Fibroblast of mammary gland (primary cell): ENCODE results near the gene LARGE1.

Source experiments
- DNase-seq: peaks from one replicate; pipeline ENCODE4 v3.0.0-alpha.2; 2010; ENCODE audit warnings: low read depth
- H3K4me3 ChIP-seq: 2 replicates; pipeline ENCODE4 v1.5.1; 2011; ENCODE audit warnings: low read depth, mild to moderate bottlenecking, low read length, moderate library complexity; ENCODE audit not compliant: control insufficient read depth
- CTCF ChIP-seq: conservative IDR thresholded peaks from 2 replicates; pipeline ENCODE4 v1.5.1; 2011; ENCODE audit warnings: low read depth, low read length, inconsistent platforms; ENCODE audit not compliant: control insufficient read depth, insufficient read depth

LARGE1 gene

GRCh38 chr22:33853200-33854097, 66.8 kb downstream of the LARGE1 start:
- H3K4me3 ChIP-seq = peak overlapping the region; percentile 44
- DNase-seq = peak; percentile 69
- TF ChIP-seq CTCF = no peak

- no peak for DNase-seq
- no peak overlapping the region for H3K4me3 ChIP-seq
Measured at GRCh38 chr22:33851821-33852384, 68.4 kb downstream of the LARGE1 start.

GRCh38 chr22:33851240-33851639, 69.0 kb downstream of the LARGE1 start:
- DNase-seq = peak; percentile 16
- no peak for TF ChIP-seq CTCF

More at GRCh38 chr22:33851821-33852384, 68.4 kb downstream of the LARGE1 start:
- TF ChIP-seq CTCF = no peak

GRCh38 chr22:33850724-33851123, 69.6 kb downstream of the LARGE1 start:
- H3K4me3 ChIP-seq = no peak overlapping the region
- no peak for DNase-seq
- TF ChIP-seq CTCF = no peak

More at GRCh38 chr22:33851240-33851639, 69.0 kb downstream of the LARGE1 start:
- no peak overlapping the region for H3K4me3 ChIP-seq

GRCh38 chr22:33850193-33850592, 70.1 kb downstream of the LARGE1 start:
- no peak for TF ChIP-seq CTCF
- no peak overlapping the region for H3K4me3 ChIP-seq
- no peak for DNase-seq

GRCh38 chr22:33848251-33848650, 72.0 kb downstream of the LARGE1 start:
- no peak overlapping the region for H3K4me3 ChIP-seq
- no peak for TF ChIP-seq CTCF
- DNase-seq = no peak

GRCh38 chr22:33844273-33844672, 76.0 kb downstream of the LARGE1 start:
- H3K4me3 ChIP-seq = no peak overlapping the region
- DNase-seq = no peak
- no peak for TF ChIP-seq CTCF
